ENCODE data around the gene ALDH1A3.

DNA sequence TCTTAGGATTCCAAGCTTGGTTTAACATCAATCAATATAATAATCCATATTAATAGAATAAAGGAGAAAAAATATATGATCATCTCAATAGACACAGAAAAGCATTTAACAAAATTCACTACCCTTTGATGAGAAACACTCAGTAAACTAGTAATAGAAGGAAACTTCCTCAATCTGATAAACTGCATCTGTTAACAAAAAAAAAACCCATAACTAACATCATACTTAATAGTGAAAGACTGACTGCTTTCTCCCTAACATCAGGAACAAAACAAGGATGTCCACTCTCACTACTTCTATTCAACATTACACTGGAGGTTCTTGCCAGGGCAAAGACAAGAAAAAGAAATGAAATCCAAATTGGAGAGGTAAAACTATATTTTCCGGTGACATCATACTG, 70.1 kb downstream of the ALDH1A3 start:
- no peak for TF ChIP-seq EZH2 (IDR thresholded peaks at IDR 0.05; ENCODE audit: low read depth, unreplicated experiment)
- TF ChIP-seq, protein P1, sequence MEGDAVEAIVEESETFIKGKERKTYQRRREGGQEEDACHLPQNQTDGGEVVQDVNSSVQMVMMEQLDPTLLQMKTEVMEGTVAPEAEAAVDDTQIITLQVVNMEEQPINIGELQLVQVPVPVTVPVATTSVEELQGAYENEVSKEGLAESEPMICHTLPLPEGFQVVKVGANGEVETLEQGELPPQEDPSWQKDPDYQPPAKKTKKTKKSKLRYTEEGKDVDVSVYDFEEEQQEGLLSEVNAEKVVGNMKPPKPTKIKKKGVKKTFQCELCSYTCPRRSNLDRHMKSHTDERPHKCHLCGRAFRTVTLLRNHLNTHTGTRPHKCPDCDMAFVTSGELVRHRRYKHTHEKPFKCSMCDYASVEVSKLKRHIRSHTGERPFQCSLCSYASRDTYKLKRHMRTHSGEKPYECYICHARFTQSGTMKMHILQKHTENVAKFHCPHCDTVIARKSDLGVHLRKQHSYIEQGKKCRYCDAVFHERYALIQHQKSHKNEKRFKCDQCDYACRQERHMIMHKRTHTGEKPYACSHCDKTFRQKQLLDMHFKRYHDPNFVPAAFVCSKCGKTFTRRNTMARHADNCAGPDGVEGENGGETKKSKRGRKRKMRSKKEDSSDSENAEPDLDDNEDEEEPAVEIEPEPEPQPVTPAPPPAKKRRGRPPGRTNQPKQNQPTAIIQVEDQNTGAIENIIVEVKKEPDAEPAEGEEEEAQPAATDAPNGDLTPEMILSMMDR (conservative IDR thresholded peaks at IDR 0.05; ENCODE audit: low read depth in 2 of 2) = no peak
- TF ChIP-seq, protein P2, sequence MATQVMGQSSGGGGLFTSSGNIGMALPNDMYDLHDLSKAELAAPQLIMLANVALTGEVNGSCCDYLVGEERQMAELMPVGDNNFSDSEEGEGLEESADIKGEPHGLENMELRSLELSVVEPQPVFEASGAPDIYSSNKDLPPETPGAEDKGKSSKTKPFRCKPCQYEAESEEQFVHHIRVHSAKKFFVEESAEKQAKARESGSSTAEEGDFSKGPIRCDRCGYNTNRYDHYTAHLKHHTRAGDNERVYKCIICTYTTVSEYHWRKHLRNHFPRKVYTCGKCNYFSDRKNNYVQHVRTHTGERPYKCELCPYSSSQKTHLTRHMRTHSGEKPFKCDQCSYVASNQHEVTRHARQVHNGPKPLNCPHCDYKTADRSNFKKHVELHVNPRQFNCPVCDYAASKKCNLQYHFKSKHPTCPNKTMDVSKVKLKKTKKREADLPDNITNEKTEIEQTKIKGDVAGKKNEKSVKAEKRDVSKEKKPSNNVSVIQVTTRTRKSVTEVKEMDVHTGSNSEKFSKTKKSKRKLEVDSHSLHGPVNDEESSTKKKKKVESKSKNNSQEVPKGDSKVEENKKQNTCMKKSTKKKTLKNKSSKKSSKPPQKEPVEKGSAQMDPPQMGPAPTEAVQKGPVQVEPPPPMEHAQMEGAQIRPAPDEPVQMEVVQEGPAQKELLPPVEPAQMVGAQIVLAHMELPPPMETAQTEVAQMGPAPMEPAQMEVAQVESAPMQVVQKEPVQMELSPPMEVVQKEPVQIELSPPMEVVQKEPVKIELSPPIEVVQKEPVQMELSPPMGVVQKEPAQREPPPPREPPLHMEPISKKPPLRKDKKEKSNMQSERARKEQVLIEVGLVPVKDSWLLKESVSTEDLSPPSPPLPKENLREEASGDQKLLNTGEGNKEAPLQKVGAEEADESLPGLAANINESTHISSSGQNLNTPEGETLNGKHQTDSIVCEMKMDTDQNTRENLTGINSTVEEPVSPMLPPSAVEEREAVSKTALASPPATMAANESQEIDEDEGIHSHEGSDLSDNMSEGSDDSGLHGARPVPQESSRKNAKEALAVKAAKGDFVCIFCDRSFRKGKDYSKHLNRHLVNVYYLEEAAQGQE (IDR thresholded peaks at IDR 0.05; ENCODE audit: unreplicated experiment) = no peak
